HUES48 (cell line): ENCODE measurements around the gene VRK3.

ENCODE experiments used
- H3K27ac ChIP-seq: one replicate; pipeline ENCODE4 v1.7.0; 2013; ENCODE audit warnings: low read depth, low read length, inconsistent platforms
- H3K27me3 ChIP-seq: 2 replicates; pipeline ENCODE4 v1.6.1; 2013; ENCODE audit warnings: mild to moderate bottlenecking, low read length; ENCODE audit not compliant: control insufficient read depth, insufficient read depth
- H3K36me3 ChIP-seq: 2 replicates; pipeline ENCODE4 v1.6.1; 2013; ENCODE audit warnings: low read length; ENCODE audit not compliant: control insufficient read depth, insufficient read depth
- H3K4me1 ChIP-seq: 2 replicates; pipeline ENCODE4 v1.6.1; 2013; ENCODE audit warnings: mild to moderate bottlenecking, low read length; ENCODE audit not compliant: control insufficient read depth, insufficient read depth
- H3K4me3 ChIP-seq: 2 replicates; pipeline ENCODE4 v1.5.1; 2013; ENCODE audit warnings: mild to moderate bottlenecking, low read depth, low read length
- H3K9ac ChIP-seq: 2 replicates; pipeline ENCODE4 v1.6.1; 2013; ENCODE audit warnings: mild to moderate bottlenecking, low read depth, low read length, moderate library complexity
- H3K9me3 ChIP-seq: 2 replicates; pipeline ENCODE4 v1.6.1; 2013; ENCODE audit warnings: low read length; ENCODE audit not compliant: control insufficient read depth, insufficient read depth

The VRK3 gene

GRCh38 chr19:50003254-50003788 lies 21.9 kb downstream of the VRK3 start:
- no peak overlapping the region for H3K4me3 ChIP-seq
- H3K4me1 ChIP-seq = no peaks in the 10 kb centered on the region
- H3K9ac ChIP-seq = no peak overlapping the region
- no peaks in the 10 kb centered on the region for H3K9me3 ChIP-seq
- H3K36me3 ChIP-seq = peaks cover 38% of the 10 kb centered on the region
- H3K27ac ChIP-seq = no peak overlapping the region
- H3K27me3 ChIP-seq = no peaks in the 10 kb centered on the region

GRCh38 chr19:50002386-50002960 lies 22.7 kb downstream of the VRK3 start:
- Histone ChIP-seq H3K9ac (no peak overlapping the region), H3K36me3 (peaks cover 38% of the 10 kb centered on the region), H3K9me3 (no peaks in the 10 kb centered on the region), H3K27me3 (no peaks in the 10 kb centered on the region), H3K4me1 (no peaks in the 10 kb centered on the region), H3K4me3 (no peak overlapping the region), H3K27ac (no peak overlapping the region)

- Histone ChIP-seq H3K27ac (no peak overlapping the region), H3K27me3 (no peaks in the 10 kb centered on the region), H3K36me3 (peaks cover 31% of the 10 kb centered on the region), H3K4me3 (no peak overlapping the region), H3K9ac (no peak overlapping the region), H3K9me3 (no peaks in the 10 kb centered on the region), H3K4me1 (no peaks in the 10 kb centered on the region)
Measured at GRCh38 chr19:50001775-50002174, 23.4 kb downstream of the VRK3 start.

GRCh38 chr19:50000841-50001557 lies 24.2 kb downstream of the VRK3 start:
- Histone ChIP-seq H3K27me3 (no peaks in the 10 kb centered on the region), H3K36me3 (peaks cover 30% of the 10 kb centered on the region), H3K4me3 (no peak overlapping the region), H3K9me3 (no peaks in the 10 kb centered on the region), H3K27ac (no peak overlapping the region), H3K4me1 (no peaks in the 10 kb centered on the region), H3K9ac (no peak overlapping the region)

GRCh38 chr19:50000038-50000840 lies 24.9 kb downstream of the VRK3 start:
- Histone ChIP-seq H3K27me3 (no peaks in the 10 kb centered on the region), H3K4me3 (no peak overlapping the region), H3K36me3 (peaks cover 32% of the 10 kb centered on the region), H3K9ac (no peak overlapping the region), H3K9me3 (no peaks in the 10 kb centered on the region), H3K4me1 (no peaks in the 10 kb centered on the region), H3K27ac (no peak overlapping the region)

- H3K9ac ChIP-seq = no peak overlapping the region
- no peak overlapping the region for H3K4me3 ChIP-seq
- H3K27ac ChIP-seq = no peak overlapping the region
- peaks cover 33% of the 10 kb centered on the region for H3K36me3 ChIP-seq
- H3K4me1 ChIP-seq = no peaks in the 10 kb centered on the region
- H3K9me3 ChIP-seq = no peaks in the 10 kb centered on the region
- H3K27me3 ChIP-seq = no peaks in the 10 kb centered on the region
Measured at GRCh38 chr19:49999371-50000010, 25.7 kb downstream of the VRK3 start.

- Histone ChIP-seq H3K4me3 (no peak overlapping the region), H3K4me1 (no peaks in the 10 kb centered on the region), H3K27ac (no peak overlapping the region), H3K9ac (no peak overlapping the region), H3K36me3 (peaks cover 28% of the 10 kb centered on the region; the same call in 1 of the 2 replicates), H3K27me3 (no peaks in the 10 kb centered on the region), H3K9me3 (no peaks in the 10 kb centered on the region)
Measured at GRCh38 chr19:49997709-49998108, 27.5 kb downstream of the VRK3 start.

- Histone ChIP-seq H3K4me1 (no peaks in the 10 kb centered on the region), H3K27me3 (no peaks in the 10 kb centered on the region), H3K4me3 (no peak overlapping the region), H3K27ac (no peak overlapping the region), H3K9me3 (no peaks in the 10 kb centered on the region), H3K9ac (no peak overlapping the region), H3K36me3 (peaks cover 16% of the 10 kb centered on the region; the same call in 1 of the 2 replicates)
Measured at GRCh38 chr19:49988433-49988832, 36.7 kb downstream of the VRK3 start.

- Histone ChIP-seq H3K4me1 (no peaks in the 10 kb centered on the region), H3K36me3 (peaks cover 16% of the 10 kb centered on the region; the same call in 1 of the 2 replicates), H3K9me3 (no peaks in the 10 kb centered on the region), H3K9ac (no peak overlapping the region), H3K4me3 (no peak overlapping the region), H3K27me3 (no peaks in the 10 kb centered on the region), H3K27ac (no peak overlapping the region)
Measured at GRCh38 chr19:49988007-49988406, 37.2 kb downstream of the VRK3 start.

GRCh38 chr19:49987159-49987698 lies 37.9 kb downstream of the VRK3 start:
- no peak overlapping the region for H3K9ac ChIP-seq
- H3K27ac ChIP-seq = no peak overlapping the region

More at GRCh38 chr19:49987159-49987698, 37.9 kb downstream of the VRK3 start:
- Histone ChIP-seq H3K9me3 (no peaks in the 10 kb centered on the region), H3K27me3 (no peaks in the 10 kb centered on the region), H3K4me1 (no peaks in the 10 kb centered on the region), H3K4me3 (no peak overlapping the region), H3K36me3 (peaks cover 11% of the 10 kb centered on the region; the same call in 1 of the 2 replicates)
